ENCODE results near the gene RBBP8NL.
"Not testable (repeated sequence)": the region's sequence is repeated elsewhere in the genome, so short reads cannot be mapped to it uniquely, and the experiment has no call there.

RBBP8NL gene

GRCh38 chr20:62377064-62377461 lies 50.3 kb downstream of the RBBP8NL start:
- DNase-seq (ENCODE audit: low read depth) = no peak
- H3K4me3 ChIP-seq (ENCODE audit: low read depth, low read length) = no peak overlapping the region
- TF ChIP-seq, protein P1, sequence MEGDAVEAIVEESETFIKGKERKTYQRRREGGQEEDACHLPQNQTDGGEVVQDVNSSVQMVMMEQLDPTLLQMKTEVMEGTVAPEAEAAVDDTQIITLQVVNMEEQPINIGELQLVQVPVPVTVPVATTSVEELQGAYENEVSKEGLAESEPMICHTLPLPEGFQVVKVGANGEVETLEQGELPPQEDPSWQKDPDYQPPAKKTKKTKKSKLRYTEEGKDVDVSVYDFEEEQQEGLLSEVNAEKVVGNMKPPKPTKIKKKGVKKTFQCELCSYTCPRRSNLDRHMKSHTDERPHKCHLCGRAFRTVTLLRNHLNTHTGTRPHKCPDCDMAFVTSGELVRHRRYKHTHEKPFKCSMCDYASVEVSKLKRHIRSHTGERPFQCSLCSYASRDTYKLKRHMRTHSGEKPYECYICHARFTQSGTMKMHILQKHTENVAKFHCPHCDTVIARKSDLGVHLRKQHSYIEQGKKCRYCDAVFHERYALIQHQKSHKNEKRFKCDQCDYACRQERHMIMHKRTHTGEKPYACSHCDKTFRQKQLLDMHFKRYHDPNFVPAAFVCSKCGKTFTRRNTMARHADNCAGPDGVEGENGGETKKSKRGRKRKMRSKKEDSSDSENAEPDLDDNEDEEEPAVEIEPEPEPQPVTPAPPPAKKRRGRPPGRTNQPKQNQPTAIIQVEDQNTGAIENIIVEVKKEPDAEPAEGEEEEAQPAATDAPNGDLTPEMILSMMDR (IDR thresholded peaks at IDR 0.05; ENCODE audit: insufficient read depth, low read depth, low read length, missing control alignments) = no peak

DNA sequence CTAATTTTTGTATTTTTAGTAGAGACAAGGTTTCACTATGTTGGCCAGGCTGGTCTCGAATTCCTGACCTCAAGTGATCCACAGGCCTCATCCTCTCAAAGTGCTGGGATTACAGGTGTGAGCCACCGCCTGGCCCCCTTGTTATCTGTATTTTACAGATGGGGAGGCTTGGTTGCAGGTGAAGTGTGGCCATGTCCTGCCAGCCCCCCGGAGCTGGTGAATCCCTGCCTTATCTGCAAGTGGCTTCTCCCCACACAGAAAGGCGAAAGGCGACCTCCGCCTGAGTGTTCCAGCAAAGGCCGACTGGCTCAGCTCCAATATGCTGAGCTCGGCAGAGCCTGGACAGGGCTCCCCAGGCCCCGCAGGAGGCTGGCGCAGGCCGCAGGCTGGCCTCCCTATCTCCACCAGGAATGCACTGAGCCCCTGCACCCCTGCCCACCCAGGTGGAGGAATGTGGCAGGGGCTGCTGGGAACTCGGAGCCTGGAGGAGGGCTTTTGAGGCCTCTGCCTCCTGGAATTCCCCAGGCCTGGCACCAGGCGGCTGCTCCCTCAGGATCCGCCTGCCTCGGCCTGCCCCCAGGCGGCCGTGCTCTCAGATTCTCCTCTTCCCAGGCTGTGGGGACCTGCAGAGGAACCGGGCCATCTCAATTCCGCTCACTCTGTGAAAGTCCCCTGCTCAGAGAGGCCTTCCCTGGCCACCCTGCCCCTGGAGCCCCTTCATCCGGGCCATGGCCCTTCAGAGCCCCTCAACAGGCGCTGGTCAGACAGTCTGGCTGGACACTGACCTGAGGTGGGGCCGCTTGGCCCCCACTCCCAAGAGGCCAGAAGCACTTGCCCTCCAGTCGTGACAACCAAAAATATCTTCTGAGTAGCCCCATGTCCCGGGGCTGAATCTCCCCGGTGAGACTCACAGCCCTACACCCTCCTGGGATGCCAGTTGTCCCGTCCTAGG lies 51.0 kb downstream of the RBBP8NL start:
- TF ChIP-seq, protein P1 (IDR thresholded peaks at IDR 0.05; ENCODE audit: insufficient read depth, low read depth, low read length, missing control alignments) = no peak
- no peak overlapping the region for H3K4me3 ChIP-seq (ENCODE audit: low read depth, low read length)
- no peak for DNase-seq (ENCODE audit: low read depth)

GRCh38 chr20:62374331-62375152 lies 52.8 kb downstream of the RBBP8NL start:
- DNase-seq (ENCODE audit: low read depth) = no peak
- TF ChIP-seq, protein P1 (IDR thresholded peaks at IDR 0.05; ENCODE audit: insufficient read depth, low read depth, low read length, missing control alignments) = no peak
- no peak overlapping the region for H3K4me3 ChIP-seq (ENCODE audit: low read depth, low read length)

DNA sequence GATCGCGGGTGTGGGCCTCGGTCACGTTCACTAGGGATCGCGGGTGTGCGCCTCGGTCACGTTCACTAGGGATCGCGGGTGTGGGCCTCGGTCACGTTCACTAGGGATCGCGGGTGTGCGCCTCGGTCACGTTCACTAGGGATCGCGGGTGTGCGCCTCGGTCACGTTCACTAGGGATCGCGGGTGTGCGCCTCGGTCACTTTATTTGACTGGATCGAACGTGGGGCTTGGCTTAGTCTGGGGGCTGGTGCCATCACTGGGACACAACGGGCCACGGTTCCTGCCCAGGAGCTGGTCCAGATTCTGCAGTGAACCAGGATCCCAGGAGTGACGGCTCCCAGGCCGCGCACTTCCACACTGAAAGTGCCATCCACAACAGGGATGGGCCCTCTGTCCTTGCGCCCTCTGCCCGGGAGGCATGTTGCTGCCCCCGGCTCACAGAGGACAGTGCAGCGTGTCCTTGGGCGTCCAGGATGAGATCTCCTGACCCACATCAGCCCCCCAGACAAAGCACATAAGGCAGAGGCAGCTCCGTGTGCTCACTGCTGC lies 53.6 kb downstream of the RBBP8NL start:
- not testable (repeated sequence) for H3K4me3 ChIP-seq (ENCODE audit: low read depth, low read length); DNase-seq (ENCODE audit: low read depth)

DNA sequence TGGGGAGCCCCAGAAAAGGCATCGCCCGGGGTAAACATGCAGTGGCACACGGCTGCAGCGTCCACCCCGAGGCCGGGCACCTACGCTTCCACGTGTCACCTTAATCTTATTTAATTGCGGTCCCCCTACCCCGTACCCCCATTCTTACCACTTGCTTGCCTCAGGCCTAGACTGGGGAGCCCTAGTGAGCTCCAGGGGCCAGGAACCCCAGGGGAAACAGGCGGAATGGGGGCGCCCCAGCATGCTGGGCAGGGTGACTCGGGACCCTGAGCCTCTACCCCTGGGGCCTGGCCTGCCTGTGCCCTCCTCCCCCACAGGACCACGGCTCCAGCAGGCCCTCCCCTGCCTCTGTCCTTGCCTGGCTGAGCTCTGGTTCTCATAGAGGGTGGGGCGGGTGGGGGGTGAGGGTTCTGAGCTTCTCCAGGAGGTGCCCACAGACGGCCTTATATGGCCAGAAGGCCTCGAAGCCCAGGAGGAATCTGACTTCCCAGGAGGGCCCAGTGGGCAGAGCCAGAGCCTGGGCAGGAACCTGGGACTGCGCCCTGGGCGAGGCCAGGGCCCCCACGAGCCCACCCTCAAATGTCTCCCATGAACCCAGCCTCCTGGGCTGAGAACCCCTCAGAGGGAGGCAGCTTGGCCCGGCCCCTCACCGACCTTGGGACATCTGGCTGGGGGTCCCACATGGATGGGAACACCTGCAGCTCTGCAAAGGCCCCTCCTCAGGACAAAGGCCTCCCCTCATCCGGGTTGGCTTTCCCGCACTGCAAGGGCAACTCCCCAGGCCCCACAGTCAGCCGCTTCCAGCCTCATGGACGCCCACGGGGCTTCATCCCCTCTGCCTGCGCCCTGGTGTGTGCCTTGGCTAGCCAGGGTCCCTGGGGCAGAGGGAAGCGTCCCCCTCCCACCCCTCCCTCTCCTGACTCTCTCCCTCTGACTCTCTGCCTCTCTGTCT lies 55.0 kb downstream of the RBBP8NL start:
- no peak for DNase-seq (ENCODE audit: low read depth)
- TF ChIP-seq, protein P1 (IDR thresholded peaks at IDR 0.05; ENCODE audit: insufficient read depth, low read depth, low read length, missing control alignments) = no peak
- H3K4me3 ChIP-seq (ENCODE audit: low read depth, low read length) = no peak overlapping the region

- TF ChIP-seq, protein P1 (IDR thresholded peaks at IDR 0.05; ENCODE audit: insufficient read depth, low read depth, low read length, missing control alignments) = no peak
- DNase-seq (ENCODE audit: low read depth) = no peak
- no peak overlapping the region for H3K4me3 ChIP-seq (ENCODE audit: low read depth, low read length)
Measured at GRCh38 chr20:62371588-62372041, 55.7 kb downstream of the RBBP8NL start.
